NK-92 (cell line): ENCODE results near the gene MNAT1.

Source experiments
- DNase-seq: peaks from one replicate; lab custom pipeline; 2025; ENCODE audit not compliant: unreplicated experiment; lab: John Stamatoyannopoulos, UW

MNAT1 gene

GRCh38 chr14:60958146-60958545 lies 223.6 kb downstream of the MNAT1 start:
- no peak for DNase-seq

GRCh38 chr14:60963761-60964160 lies 229.2 kb downstream of the MNAT1 start:
- no peak for DNase-seq

GRCh38 chr14:60964904-60965303 lies 230.3 kb downstream of the MNAT1 start:
- no peak for DNase-seq

GRCh38 chr14:60965402-60965801 lies 230.8 kb downstream of the MNAT1 start:
- DNase-seq, result no peak

- DNase-seq, result no peak
Measured at GRCh38 chr14:60968099-60968498, 233.5 kb downstream of the MNAT1 start.

GRCh38 chr14:60968671-60969070 lies 234.1 kb downstream of the MNAT1 start:
- DNase-seq, result no peak

GRCh38 chr14:60970146-60970545 lies 235.6 kb downstream of the MNAT1 start:
- no peak for DNase-seq

- no peak for DNase-seq
Measured at GRCh38 chr14:60971271-60971670, 236.7 kb downstream of the MNAT1 start.

GRCh38 chr14:60972295-60972694 lies 237.7 kb downstream of the MNAT1 start:
- DNase-seq, result no peak

- no peak for DNase-seq
Measured at GRCh38 chr14:60973070-60973469, 238.5 kb downstream of the MNAT1 start.

GRCh38 chr14:60974090-60974651 lies 239.6 kb downstream of the MNAT1 start:
- DNase-seq, result no peak

- DNase-seq, result no peak
Measured at GRCh38 chr14:60975551-60975950, 241.0 kb downstream of the MNAT1 start.

- DNase-seq, result no peak
Measured at GRCh38 chr14:60977847-60978246, 243.3 kb downstream of the MNAT1 start.

- DNase-seq, result peak; percentile 39
Measured at GRCh38 chr14:60980811-60981632, 246.5 kb downstream of the MNAT1 start, which contains the start of the genes SLC38A6 and TRMT5. Gene SLC38A6 (plus strand): TSS chr14:60981245. CDS start chr14:60981278, 33 bp downstream. Gene TRMT5 (minus strand): TSS chr14:60981079. CDS start chr14:60980973, 106 bp downstream.

- no peak for DNase-seq
Measured at GRCh38 chr14:60981633-60982455, 247.3 kb downstream of the MNAT1 start.

- no peak for DNase-seq
Measured at GRCh38 chr14:60984196-60984595, 249.6 kb downstream of the MNAT1 start.

GRCh38 chr14:60986500-60986899 lies 251.9 kb downstream of the MNAT1 start:
- no peak for DNase-seq

GRCh38 chr14:60989599-60989998 lies 255.0 kb downstream of the MNAT1 start:
- DNase-seq, result no peak

GRCh38 chr14:60998617-60999016 lies 264.1 kb downstream of the MNAT1 start:
- DNase-seq, result no peak

GRCh38 chr14:60999536-60999935 lies 265.0 kb downstream of the MNAT1 start:
- DNase-seq, result no peak

- DNase-seq, result no peak
Measured at GRCh38 chr14:61003571-61003970, 269.0 kb downstream of the MNAT1 start.

GRCh38 chr14:61019537-61019936 lies 285.0 kb downstream of the MNAT1 start:
- no peak for DNase-seq
